Measurements from ENCODE around the gene MTRF1.

DNA sequence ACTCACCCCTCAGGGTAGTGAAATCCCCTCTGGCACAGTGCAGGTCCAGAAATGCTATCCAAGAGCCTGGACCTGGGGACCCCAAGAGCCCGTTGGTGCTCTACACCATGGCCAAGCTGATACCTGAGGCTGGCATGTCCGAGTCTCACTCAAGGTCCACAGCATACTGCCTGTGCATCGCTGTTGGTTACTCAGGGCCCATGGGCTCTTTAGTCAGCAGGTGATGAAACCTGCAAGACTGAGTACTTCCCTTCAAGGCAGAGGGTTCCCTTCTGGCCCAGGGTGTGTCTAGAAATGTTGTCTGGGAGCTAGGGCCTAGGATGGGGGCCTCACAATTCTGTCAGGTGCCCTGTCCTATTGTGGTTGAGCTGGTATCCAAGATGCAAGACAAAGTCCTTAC, 49.5 kb downstream of the MTRF1 start:
- TF ChIP-seq, protein P1, sequence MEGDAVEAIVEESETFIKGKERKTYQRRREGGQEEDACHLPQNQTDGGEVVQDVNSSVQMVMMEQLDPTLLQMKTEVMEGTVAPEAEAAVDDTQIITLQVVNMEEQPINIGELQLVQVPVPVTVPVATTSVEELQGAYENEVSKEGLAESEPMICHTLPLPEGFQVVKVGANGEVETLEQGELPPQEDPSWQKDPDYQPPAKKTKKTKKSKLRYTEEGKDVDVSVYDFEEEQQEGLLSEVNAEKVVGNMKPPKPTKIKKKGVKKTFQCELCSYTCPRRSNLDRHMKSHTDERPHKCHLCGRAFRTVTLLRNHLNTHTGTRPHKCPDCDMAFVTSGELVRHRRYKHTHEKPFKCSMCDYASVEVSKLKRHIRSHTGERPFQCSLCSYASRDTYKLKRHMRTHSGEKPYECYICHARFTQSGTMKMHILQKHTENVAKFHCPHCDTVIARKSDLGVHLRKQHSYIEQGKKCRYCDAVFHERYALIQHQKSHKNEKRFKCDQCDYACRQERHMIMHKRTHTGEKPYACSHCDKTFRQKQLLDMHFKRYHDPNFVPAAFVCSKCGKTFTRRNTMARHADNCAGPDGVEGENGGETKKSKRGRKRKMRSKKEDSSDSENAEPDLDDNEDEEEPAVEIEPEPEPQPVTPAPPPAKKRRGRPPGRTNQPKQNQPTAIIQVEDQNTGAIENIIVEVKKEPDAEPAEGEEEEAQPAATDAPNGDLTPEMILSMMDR (IDR thresholded peaks at IDR 0.05) = no peak
- no peak for TF ChIP-seq POLR2A (IDR thresholded peaks at IDR 0.05)
